Subcutaneous adipose tissue (tissue), 4 donors: ENCODE results near the gene LIX1. TPM values are rescaled to one million over a fixed set of nuclear protein-coding genes. Genes with fewer than 3 reads are reported as not detected.

Experiments
- total RNA-seq, 4 donors: library from RNA; depleted of rRNA; stranded (reverse); fragments of >200 nt; gene quantifications; one replicate each; pipeline ENCODE4 v1.1.0, GENCODE V29; 2016
- TF ChIP-seq, protein P1 (sequence below): fragments of 450-650 bp; IDR thresholded peaks from one replicate; pipeline ENCODE4 v1.5.1; 2016; ENCODE audit warnings: low read depth, mild to moderate bottlenecking, control low read depth, antibody characterized with exemption, moderate library complexity

The LIX1 gene
- total RNA-seq, 4 donors from 2014 or later = not detected

- TF ChIP-seq, protein P1, sequence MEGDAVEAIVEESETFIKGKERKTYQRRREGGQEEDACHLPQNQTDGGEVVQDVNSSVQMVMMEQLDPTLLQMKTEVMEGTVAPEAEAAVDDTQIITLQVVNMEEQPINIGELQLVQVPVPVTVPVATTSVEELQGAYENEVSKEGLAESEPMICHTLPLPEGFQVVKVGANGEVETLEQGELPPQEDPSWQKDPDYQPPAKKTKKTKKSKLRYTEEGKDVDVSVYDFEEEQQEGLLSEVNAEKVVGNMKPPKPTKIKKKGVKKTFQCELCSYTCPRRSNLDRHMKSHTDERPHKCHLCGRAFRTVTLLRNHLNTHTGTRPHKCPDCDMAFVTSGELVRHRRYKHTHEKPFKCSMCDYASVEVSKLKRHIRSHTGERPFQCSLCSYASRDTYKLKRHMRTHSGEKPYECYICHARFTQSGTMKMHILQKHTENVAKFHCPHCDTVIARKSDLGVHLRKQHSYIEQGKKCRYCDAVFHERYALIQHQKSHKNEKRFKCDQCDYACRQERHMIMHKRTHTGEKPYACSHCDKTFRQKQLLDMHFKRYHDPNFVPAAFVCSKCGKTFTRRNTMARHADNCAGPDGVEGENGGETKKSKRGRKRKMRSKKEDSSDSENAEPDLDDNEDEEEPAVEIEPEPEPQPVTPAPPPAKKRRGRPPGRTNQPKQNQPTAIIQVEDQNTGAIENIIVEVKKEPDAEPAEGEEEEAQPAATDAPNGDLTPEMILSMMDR = no peak
Observed at GRCh38 chr5:97172227-97172626, 29.8 kb upstream of the LIX1 start.

- TF ChIP-seq, protein P1 = no peak
Observed at GRCh38 chr5:97171703-97172102, 29.3 kb upstream of the LIX1 start.

DNA sequence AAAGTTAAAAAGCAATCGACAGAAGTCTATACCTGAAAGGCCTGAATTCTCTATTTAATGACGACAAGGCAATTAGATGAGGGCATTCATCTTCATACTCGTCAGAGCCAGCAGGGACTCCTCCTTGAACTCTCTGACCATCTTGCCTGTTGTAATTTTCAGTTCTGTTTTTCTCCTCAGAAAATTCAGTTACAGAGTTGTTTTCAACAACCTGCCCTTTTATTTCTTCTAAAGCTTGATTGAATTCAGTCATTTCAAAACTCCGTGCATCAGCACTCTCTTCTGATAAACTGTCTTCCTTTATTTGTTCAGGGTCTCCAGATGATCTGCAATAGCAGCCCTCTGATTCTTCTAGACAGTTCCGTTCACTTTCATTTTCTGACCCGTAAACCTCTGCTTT lies 25.0 kb upstream of the LIX1 start:
- TF ChIP-seq, protein P1 = no peak

DNA sequence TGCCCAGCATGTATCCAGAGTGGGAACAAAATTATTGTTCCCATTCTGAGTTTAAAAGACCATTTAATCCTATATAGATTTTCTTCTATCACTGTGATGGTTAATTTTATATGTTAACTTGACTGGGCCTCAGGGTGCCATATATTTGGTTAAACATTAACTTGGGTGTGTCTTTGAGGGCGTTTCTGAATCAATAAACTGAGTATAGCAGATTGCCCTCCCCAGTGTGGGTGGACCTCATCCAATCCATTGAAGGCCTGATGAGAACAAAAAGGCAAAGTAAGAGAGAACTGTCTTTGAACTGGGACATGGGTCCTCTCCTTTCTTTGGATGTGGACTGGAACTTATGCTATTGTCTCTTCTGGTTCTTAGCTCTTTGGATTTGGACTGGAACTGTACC lies 23.3 kb upstream of the LIX1 start:
- TF ChIP-seq, protein P1 = no peak

- TF ChIP-seq, protein P1 = no peak
Observed at GRCh38 chr5:97164846-97165245, 22.4 kb upstream of the LIX1 start.

DNA sequence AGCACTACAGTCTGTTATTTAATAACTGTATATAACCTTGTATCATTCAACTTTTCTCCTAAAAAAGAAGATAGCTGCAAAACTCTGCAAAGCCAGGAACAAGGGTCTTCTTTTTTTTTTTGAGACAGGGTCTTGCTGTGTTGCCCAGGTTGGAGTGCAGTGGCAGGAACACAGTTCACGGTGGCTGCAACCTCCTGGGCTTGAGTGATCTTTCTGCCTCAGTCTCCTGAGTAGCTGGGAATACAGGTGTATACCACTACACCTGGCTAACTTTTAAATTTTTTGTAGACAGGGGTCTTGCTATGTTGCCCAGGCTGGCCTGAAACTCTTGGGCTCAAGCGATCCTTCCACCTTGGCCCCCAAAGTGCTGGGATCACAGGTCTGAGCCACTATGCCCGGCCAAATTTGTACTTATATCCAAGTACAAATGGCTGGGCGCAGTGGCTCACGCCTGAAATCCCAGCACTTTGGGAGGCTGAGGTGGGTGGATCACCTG lies 21.4 kb upstream of the LIX1 start:
- TF ChIP-seq, protein P1 = no peak

DNA sequence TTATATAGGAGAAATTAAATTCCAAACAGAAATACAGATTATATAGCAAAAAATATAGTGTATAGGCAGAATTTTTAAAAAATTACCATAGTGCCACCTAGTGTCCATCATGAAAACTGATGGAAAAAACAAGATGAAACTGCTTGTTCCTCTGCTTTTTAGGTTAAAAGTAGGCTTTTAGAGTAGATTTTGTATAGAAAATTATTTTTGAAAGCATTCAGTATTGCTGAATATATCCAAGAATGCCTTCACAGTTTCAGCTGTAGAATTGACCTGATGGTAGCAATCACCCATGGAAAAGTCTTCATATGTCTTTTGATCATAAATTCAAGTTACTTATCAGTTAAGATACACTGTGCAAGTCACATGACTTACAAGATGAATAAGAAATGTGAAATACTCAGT lies 21.0 kb upstream of the LIX1 start:
- TF ChIP-seq, protein P1 = no peak
